K562 (cell line): ENCODE results near the gene B3GALT4. TPM values are rescaled to one million over a fixed set of nuclear protein-coding genes. Genes with fewer than 3 reads are reported as not detected.

Source experiments
- ATF1 ChIP-seq, 2 experiments: fragments of 450-650 bp in 1 of 2; IDR thresholded peaks; 2 replicates each; pipeline ENCODE4 v1.6.1; 2016; ENCODE audit warnings: missing compliant biosample characterization in 1 of 2, missing genetic modification characterization in 1 of 2
- CC2D1A ChIP-seq: fragments of 450-650 bp; IDR thresholded peaks from 2 replicates; pipeline ENCODE4 v1.6.1; 2017; ENCODE audit warnings: mild to moderate bottlenecking
- ETV1 ChIP-seq: fragments of 450-650 bp; conservative IDR thresholded peaks from 2 replicates; pipeline ENCODE4 v1.6.1; 2016; ENCODE audit warnings: missing genetic modification characterization, control low read depth, low read depth, missing compliant biosample characterization
- KAT8 ChIP-seq: fragments of 450-650 bp; IDR thresholded peaks from 2 replicates; pipeline ENCODE4 v1.6.1; 2016; ENCODE audit warnings: low read depth, mild to moderate bottlenecking
- PHB ChIP-seq: fragments of 250-450 bp; sonication (Bioruptor Pico); IDR thresholded peaks from 2 replicates; pipeline ENCODE4 v1.5.0; 2021
- RBM34 ChIP-seq: fragments of 200-400 bp; formaldehyde crosslinking; IDR thresholded peaks from 2 replicates; pipeline ENCODE4 v1.6.1; 2018; ENCODE audit warnings: low read length, borderline replicate concordance; ENCODE audit not compliant: insufficient read depth
- SMARCA5 ChIP-seq: fragments of 450-650 bp; IDR thresholded peaks from 2 replicates; pipeline ENCODE4 v1.6.1; 2016
- SMC3 ChIP-seq: conservative IDR thresholded peaks from 2 replicates; pipeline ENCODE4 v1.6.1; 2011; ENCODE audit warnings: low read depth, low read length, improper control_type of control experiment; ENCODE audit not compliant: insufficient read depth
- TAF1 ChIP-seq: IDR thresholded peaks from 2 replicates; pipeline ENCODE4 v1.6.1; 2011; ENCODE audit warnings: mild to moderate bottlenecking, low read length, moderate library complexity; ENCODE audit not compliant: insufficient read depth, control insufficient read depth, severe bottlenecking; ENCODE audit errors: extremely low read depth
- TOE1 ChIP-seq, 2 experiments: fragments of 450-650 bp in 1 of 2; sonication (generic) in 1 of 2; formaldehyde crosslinking in 1 of 2; IDR thresholded peaks; 2 replicates each; pipeline versions ENCODE4 v1.7.1 to v1.8.0; 2016 to 2022; ENCODE audit warnings: borderline replicate concordance in 2 of 2, mild to moderate bottlenecking in 2 of 2, antibody characterized with exemption in 1 of 2, inconsistent platforms in 1 of 2, low read depth in 1 of 2, missing genetic modification reagents in 1 of 2, moderate library complexity in 1 of 2
- ZBTB49 ChIP-seq: sonication (generic); formaldehyde crosslinking; IDR thresholded peaks from 2 replicates; pipeline ENCODE4 v1.8.0; 2022; ENCODE audit warnings: missing genetic modification reagents, mild to moderate bottlenecking, borderline replicate concordance
- ZBTB7A ChIP-seq: IDR thresholded peaks from 2 replicates; pipeline ENCODE4 v1.6.1; 2011; ENCODE audit warnings: low read depth, mild to moderate bottlenecking, low read length, moderate library complexity, borderline replicate concordance; ENCODE audit not compliant: control insufficient read depth
- ZNF431 ChIP-seq: sonication (generic); formaldehyde crosslinking; IDR thresholded peaks from 2 replicates; pipeline ENCODE4 v1.8.0; 2022; ENCODE audit warnings: mild to moderate bottlenecking, missing genetic modification reagents
- polyA plus RNA-seq, 8 experiments: library from polyadenylated mRNA; depleted of rRNA in 4 of 8; stranded (reverse) in 5 of 8; unstranded in 3 of 8; fragments of >200 nt; fragmentation: Nextera tagmentation in 2 of 8; fragmentation: Illumina TruSeq in 1 of 8; extraction: Ambion mirVana in 2 of 8; extraction: Trizol in 1 of 8; gene quantifications; 2 replicates each; pipeline versions ENCODE4 v1.2.1 to v1.2.3, GENCODE V29; 2011 to 2014; ENCODE audit warnings: inconsistent platforms in 1 of 8, missing spikeins in 1 of 8
- total RNA-seq, 7 experiments: library from RNA; depleted of rRNA in 6 of 7; stranded (reverse); fragments of >200 nt in 6 of 7; fragmentation: Illumina TruSeq in 2 of 7; extraction: Trizol in 2 of 7; gene quantifications; 2 replicates each; pipeline versions ENCODE4 v1.2.1 to v1.2.3, GENCODE V29; 2011 to 2021; ENCODE audit warnings: low replicate concordance in 1 of 7
- TF ChIP-seq, protein P1 (sequence below), 2 experiments: fragments of 450-650 bp in 1 of 2; IDR thresholded peaks; 2 replicates each; pipeline ENCODE4 v1.6.1; 2011 to 2017; ENCODE audit warnings: low read depth in 2 of 2, antibody characterized with exemption in 1 of 2, borderline replicate concordance in 1 of 2, low read length in 1 of 2, mild to moderate bottlenecking in 1 of 2, mixed read lengths in 1 of 2; ENCODE audit not compliant: control insufficient read depth in 1 of 2
- TF ChIP-seq, protein P2 (sequence below): IDR thresholded peaks from 2 replicates; pipeline ENCODE4 v1.6.1; 2012; ENCODE audit warnings: low read depth, low read length, improper control_type of control experiment, borderline replicate concordance
- TF ChIP-seq, protein P3 (sequence below): sonication (generic); formaldehyde crosslinking; IDR thresholded peaks from 2 replicates; pipeline ENCODE4 v1.9.0; 2022; ENCODE audit warnings: mild to moderate bottlenecking, missing genetic modification reagents
- TF ChIP-seq, protein P4 (sequence below), 2 experiments: fragments of 450-650 bp; IDR thresholded peaks; 2 replicates each; pipeline ENCODE4 v1.6.1; 2016

Gene B3GALT4
- total and polyA plus RNA-seq, 9 of the 15 experiments (the other 6 are each of a cell fraction or from before 2014, with no cell fraction given) = 0.11 to 1.3 (median 0.53) TPM; not detected in 1

DNA sequence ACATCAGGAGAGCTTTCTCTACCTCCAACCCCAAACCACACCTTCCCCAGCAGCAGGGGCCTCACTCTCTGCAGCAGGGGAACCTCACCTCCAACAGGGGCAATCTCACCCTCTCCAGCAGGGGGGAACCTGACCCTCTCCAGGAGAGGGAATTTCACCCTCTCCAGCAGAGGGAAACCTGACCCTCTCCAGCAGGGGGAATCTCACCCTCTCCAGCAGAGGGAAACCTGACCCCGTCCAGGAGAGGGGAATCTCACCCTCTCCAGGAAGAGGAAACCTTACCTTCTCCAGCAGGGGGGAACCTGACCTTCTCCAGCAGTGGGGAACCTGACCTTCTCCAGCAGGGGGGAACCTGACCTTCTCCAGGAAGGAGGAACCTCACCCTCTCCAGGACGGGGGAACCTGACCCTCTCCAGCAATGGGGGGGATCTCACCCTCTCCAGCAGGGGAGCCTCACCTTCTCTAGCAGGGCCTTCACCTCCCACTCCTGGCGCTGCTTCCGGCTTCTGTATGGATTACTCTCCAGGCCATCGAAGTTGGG is 3.1 kb downstream of the B3GALT4 start (continued):
- TF ChIP-seq, protein P1, sequence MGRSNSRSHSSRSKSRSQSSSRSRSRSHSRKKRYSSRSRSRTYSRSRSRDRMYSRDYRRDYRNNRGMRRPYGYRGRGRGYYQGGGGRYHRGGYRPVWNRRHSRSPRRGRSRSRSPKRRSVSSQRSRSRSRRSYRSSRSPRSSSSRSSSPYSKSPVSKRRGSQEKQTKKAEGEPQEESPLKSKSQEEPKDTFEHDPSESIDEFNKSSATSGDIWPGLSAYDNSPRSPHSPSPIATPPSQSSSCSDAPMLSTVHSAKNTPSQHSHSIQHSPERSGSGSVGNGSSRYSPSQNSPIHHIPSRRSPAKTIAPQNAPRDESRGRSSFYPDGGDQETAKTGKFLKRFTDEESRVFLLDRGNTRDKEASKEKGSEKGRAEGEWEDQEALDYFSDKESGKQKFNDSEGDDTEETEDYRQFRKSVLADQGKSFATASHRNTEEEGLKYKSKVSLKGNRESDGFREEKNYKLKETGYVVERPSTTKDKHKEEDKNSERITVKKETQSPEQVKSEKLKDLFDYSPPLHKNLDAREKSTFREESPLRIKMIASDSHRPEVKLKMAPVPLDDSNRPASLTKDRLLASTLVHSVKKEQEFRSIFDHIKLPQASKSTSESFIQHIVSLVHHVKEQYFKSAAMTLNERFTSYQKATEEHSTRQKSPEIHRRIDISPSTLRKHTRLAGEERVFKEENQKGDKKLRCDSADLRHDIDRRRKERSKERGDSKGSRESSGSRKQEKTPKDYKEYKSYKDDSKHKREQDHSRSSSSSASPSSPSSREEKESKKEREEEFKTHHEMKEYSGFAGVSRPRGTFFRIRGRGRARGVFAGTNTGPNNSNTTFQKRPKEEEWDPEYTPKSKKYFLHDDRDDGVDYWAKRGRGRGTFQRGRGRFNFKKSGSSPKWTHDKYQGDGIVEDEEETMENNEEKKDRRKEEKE (IDR thresholded peaks at IDR 0.05; ENCODE audit: borderline replicate concordance in 1 of 2, control insufficient read depth in 1 of 2, low read depth in 2 of 2, low read length in 1 of 2) = peak in 1 of 2 experiments; percentile 89; a peak in 2 of 4 replicates
- TF ChIP-seq ZNF431 (CRISPR knock-in tag) (no peak), ETV1 (no peak), TOE1 (IDR thresholded peaks at IDR 0.05; ENCODE audit: borderline replicate concordance) (0 out of 2 replicates have a peak, but pooled peaks have one; percentile 41), TOE1 (CRISPR knock-in tag; IDR thresholded peaks at IDR 0.05; ENCODE audit: borderline replicate concordance, low read depth) (no peak), ZBTB49 (CRISPR knock-in tag) (peak; percentile 71; the same call in 1 of the 2 replicates), ZBTB7A (peak; percentile 77), KAT8 (no peak), PHB (CRISPR knock-in tag) (no peak), SMARCA5 (peak; percentile 11; the same call in 1 of the 2 replicates), RBM34 (no peak), CC2D1A (peak; percentile 74), ATF1 (CRISPR knock-in tag; IDR thresholded peaks at IDR 0.05) (no peak), ATF1 (tag; IDR thresholded peaks at IDR 0.05) (no peak), SMC3 (peak; percentile 95), TAF1 (no peak)
- TF ChIP-seq, protein P2, sequence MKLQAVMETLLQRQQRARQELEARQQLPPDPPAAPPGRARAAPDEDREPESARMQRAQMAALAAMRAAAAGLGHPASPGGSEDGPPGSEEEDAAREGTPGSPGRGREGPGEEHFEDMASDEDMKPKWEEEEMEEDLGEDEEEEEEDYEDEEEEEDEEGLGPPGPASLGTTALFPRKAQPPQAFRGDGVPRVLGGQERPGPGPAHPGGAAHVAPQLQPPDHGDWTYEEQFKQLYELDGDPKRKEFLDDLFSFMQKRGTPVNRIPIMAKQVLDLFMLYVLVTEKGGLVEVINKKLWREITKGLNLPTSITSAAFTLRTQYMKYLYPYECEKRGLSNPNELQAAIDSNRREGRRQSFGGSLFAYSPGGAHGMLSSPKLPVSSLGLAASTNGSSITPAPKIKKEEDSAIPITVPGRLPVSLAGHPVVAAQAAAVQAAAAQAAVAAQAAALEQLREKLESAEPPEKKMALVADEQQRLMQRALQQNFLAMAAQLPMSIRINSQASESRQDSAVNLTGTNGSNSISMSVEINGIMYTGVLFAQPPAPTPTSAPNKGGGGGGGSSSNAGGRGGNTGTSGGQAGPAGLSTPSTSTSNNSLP = 0 out of 2 replicates have a peak, but pooled peaks have one; percentile 16
- TF ChIP-seq, protein P3, sequence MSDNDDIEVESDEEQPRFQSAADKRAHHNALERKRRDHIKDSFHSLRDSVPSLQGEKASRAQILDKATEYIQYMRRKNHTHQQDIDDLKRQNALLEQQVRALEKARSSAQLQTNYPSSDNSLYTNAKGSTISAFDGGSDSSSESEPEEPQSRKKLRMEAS (CRISPR knock-in tag) = peak; percentile 25; the same call in 1 of the 2 replicates
- TF ChIP-seq, protein P4, sequence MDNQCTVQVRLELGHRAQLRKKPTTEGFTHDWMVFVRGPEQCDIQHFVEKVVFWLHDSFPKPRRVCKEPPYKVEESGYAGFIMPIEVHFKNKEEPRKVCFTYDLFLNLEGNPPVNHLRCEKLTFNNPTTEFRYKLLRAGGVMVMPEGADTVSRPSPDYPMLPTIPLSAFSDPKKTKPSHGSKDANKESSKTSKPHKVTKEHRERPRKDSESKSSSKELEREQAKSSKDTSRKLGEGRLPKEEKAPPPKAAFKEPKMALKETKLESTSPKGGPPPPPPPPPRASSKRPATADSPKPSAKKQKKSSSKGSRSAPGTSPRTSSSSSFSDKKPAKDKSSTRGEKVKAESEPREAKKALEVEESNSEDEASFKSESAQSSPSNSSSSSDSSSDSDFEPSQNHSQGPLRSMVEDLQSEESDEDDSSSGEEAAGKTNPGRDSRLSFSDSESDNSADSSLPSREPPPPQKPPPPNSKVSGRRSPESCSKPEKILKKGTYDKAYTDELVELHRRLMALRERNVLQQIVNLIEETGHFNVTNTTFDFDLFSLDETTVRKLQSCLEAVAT (IDR thresholded peaks at IDR 0.05) = peak in 1 of 2 experiments; percentile 97; a peak in 2 of 4 replicates
